Uterus (tissue), 2 donors: ENCODE data around the gene EVL.

Experiments used
- POLR2A ChIP-seq, 2 donors: fragments of 450-650 bp; IDR thresholded peaks; one replicate each; pipeline ENCODE4 v1.6.1; 2016; ENCODE audit warnings: antibody characterized with exemption in 2 of 2, mild to moderate bottlenecking in 1 of 2, moderate library complexity in 1 of 2
- TF ChIP-seq, protein P1 (sequence below), 4 experiments: fragments of 200-600 bp in 2 of 4; fragments of 450-650 bp in 2 of 4; sonication (generic) in 2 of 4; IDR thresholded peaks; one replicate each; pipeline ENCODE4 v1.5.1; 2016 to 2019; ENCODE audit warnings: antibody characterized with exemption in 4 of 4, mild to moderate bottlenecking in 2 of 4, moderate library complexity in 1 of 4

DNA sequence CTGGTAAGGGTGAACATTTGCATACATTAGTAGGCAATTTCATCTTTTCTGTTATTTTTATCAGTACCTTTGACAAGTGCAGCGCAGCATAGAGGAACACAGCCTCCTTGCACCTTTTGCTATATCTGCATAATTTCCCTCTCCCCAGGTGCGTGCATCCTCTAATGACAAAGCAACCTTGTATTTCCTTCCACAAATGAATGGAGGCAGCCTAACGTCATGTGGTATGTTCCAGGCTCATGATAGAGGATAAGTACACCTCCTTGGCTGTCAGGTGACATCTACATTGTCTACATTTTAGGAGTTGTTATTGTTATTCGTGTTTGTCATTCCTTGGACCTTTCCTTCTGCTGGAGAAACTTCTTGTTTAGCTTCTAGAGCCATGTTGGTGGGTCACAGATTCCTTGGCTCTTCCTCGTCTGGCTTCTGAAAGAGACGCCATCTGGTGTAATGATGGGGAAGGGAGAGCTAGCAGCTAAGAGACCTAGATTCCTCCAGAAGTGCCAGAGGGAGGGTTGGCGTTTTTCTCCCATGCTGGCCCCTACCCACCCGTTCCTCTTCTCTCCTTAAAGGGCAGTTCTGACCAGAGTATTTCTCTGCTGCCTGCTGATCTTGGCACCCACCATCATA lies 37.0 kb downstream of the EVL start:
- TF ChIP-seq, protein P1, sequence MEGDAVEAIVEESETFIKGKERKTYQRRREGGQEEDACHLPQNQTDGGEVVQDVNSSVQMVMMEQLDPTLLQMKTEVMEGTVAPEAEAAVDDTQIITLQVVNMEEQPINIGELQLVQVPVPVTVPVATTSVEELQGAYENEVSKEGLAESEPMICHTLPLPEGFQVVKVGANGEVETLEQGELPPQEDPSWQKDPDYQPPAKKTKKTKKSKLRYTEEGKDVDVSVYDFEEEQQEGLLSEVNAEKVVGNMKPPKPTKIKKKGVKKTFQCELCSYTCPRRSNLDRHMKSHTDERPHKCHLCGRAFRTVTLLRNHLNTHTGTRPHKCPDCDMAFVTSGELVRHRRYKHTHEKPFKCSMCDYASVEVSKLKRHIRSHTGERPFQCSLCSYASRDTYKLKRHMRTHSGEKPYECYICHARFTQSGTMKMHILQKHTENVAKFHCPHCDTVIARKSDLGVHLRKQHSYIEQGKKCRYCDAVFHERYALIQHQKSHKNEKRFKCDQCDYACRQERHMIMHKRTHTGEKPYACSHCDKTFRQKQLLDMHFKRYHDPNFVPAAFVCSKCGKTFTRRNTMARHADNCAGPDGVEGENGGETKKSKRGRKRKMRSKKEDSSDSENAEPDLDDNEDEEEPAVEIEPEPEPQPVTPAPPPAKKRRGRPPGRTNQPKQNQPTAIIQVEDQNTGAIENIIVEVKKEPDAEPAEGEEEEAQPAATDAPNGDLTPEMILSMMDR (IDR thresholded peaks at IDR 0.05), result no peak
- TF ChIP-seq POLR2A (IDR thresholded peaks at IDR 0.05), result no peak
